ENCODE measurements around the gene ANKRD11.
"Not testable (repeated sequence)": the region's sequence is repeated elsewhere in the genome, so short reads cannot be mapped to it uniquely, and the experiment has no call there.

Gene ANKRD11

DNA sequence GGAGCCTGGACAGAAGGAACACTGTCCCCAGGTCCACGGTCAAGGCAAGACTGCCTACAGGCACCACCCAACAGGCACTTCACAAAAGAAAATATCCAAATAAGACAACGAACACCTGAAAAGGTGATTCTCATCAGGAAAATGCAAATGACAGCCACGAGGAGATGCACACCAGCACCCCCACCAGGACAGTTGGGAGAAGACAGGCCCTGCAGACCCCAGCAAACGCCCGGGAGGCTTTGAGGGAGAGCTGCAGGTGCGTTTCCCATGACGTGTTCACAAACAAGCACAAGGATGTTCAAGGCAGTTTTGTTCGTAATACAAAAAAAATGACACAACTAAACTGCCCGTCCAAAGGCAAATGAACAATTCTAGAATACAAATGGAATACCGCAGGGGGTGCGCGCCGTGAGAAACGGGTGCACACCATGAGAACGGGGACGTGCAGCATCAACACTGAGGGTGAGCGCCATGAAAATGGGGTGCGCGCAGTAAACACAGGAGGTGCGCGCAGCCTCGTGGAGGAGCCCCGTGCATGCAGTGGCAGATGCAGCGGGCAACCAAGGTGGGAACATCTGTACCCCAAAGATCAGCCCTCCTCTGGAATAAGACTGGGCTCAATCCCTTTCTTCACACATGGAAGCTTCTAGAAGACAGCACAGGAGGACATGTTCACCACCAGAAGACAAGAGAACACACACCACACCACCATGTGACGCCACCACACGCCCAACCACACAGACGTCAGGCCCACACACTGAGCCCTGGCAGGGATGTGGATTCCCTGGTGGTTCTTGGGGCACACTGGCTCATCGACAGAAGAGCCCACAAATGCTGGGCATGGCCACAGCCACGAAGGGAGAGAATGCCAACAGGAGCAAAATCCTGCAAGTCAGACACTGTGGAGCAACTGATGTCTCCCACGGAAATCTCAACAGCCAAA lies 181.7 kb downstream of the ANKRD11 start:
- peak in 1 of 2 donors; percentile 40 for DNase-seq

DNA sequence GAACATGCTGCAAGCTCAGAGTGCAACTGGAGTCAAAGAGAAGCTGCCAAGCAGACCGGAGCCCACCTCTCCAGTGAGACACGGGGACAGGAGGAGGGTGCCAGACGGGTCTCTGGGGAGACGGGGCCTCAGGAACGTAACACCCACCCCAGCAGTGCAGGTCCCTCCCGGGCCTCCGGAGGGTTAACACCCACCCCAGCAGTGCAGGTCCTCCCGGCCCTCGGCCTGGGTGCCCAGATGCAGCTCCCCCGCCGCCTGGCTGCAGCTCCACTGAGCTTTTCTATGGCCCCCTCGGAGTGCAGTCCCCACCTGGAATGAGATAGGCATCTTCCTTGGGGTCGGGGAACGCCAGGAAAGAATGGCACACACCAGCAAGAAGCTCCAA lies 182.9 kb downstream of the ANKRD11 start:
- no peak for DNase-seq

DNA sequence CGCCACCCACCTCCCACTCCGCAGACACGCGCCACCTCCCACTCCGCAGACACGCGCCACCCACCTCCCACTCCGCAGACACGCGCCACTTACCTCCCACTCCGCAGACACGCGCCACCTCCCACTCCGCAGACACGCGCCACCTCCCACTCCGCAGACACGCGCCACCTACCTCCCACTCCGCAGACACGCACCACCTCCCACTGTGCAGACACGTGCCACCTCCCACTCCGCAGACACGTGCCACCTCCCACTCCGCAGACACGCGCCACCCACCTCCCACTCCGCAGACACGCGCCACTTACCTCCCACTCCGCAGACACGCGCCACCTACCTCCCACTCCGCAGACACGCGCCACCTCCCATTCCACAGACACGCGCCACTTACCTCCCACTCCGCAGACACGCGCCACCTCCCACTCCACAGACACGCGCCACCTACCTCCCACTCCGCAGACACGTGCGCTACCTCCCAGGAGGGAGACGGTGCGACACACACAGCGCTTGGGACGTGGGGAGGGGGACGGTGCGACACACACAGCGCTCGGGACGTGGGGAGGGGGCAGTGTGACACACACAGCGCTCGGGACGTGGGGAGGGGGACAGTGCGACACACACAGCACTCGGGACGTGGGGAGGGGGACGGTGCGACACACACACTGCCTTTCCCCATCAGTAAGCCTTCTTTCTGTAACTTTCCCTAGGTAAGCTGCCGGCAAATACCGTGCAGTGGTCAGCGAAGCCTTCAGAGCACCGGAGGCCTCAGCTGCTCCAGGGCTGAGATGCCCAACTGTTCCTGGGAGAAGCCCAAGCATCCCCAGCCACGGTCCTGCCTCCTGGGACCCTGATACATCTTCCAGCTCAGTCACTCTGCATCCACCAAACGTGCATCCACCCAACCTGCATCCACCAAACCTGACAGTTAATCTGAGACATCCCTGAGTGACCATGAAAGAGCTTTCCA lies 183.6 kb downstream of the ANKRD11 start:
- not testable (repeated sequence) for DNase-seq

DNA sequence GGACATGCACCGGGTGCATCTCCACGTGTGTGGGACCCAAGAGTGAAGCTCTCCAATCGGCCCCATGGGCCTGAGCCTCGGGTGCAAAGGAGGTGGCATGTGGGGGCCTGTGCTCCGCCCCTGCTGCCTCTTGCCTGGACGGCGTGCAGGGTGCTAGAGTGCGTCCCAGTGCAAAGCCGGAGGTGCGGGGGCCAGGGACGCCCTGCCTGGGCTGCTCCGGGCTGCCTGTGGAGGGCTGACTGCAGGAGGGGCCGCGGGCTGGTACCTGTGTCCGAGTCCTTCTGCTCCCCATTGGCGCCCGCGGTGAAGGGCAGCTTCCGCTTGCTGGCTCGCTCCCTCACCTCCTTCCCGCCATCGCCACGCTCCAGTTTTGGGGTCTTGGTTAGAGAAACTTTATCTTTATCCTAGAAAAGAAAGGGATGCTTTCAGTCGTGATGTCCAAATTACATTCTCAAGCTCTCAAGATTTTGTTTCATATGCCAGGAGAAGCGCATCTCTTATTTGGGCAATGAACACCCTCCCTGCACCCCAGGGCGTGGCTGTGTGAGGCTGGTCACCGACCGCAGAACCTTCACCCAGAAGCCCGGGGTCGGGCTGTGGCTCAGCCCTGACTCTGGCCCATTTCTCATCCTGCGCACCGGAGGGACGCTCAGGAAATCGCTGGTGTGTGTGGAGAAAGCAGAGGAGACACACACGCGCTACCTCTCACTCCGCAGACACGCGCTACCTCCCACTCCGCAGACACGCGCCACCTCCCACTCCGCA lies 185.2 kb downstream of the ANKRD11 start:
- no peak for DNase-seq

DNA sequence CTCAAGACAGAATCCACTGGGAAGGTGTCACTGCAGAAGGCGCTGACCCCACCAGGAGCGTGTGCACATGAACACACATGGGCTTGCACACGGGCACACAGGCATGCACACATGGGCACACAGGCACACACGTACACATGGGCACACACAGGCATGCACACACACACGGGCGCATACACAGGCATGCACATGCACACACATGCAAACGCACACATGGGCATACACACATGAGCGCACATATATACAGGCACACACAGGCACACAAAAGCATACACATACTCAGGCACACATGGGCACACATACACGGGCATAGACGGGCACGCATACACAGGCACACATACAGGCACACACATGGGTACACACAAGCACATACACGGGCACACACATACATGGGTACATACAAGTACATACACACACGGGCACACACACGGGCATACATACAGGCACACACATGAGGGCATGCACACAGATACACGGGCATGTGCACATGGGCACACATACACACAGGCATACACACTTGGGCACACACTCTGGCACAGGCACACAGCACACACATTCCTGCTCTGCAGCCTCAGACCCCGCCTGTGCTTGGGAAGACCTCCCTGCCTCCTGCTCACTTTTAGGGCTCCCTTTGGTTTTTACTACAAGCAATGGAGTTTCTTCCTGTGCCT lies 186.0 kb downstream of the ANKRD11 start:
- no peak for DNase-seq

DNA sequence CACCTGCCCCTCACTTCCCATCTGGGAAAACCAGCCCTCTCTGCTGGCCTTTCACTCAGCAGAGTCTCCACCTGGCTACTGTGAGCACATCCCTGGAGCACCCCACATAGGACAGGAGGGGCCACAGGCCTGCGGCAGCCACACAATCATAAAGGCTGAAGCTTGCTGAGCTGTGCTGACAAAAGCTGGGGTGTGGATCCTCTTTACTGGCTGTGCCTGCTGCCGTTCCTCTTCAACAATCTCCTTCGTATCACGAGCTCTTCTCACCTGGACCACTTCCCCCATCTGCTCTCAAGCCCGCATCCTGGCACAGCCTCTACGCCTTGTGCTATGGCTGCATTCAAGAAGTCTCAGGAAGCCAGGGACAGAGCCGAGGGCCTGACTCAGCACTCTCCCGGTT lies 186.7 kb downstream of the ANKRD11 start:
- no peak for DNase-seq

DNA sequence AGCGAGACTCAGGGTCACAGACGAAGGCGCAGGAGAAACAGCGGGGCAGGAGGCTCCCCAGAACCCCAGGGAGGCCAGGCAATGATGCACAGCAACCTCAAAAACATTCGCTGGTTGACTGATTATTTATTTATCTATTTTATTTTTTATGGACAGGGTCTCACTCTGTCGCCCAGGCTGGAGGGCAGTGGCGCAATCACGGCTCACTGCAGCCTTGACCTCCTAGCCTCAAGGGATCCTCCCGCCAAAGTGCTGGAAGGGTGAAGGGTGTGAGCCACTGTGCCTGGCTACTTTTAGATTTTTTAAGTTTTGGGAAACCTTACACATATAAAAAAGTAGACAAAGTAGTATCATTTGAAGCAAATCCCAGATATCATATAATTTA lies 189.4 kb downstream of the ANKRD11 start:
- no peak for DNase-seq

DNA sequence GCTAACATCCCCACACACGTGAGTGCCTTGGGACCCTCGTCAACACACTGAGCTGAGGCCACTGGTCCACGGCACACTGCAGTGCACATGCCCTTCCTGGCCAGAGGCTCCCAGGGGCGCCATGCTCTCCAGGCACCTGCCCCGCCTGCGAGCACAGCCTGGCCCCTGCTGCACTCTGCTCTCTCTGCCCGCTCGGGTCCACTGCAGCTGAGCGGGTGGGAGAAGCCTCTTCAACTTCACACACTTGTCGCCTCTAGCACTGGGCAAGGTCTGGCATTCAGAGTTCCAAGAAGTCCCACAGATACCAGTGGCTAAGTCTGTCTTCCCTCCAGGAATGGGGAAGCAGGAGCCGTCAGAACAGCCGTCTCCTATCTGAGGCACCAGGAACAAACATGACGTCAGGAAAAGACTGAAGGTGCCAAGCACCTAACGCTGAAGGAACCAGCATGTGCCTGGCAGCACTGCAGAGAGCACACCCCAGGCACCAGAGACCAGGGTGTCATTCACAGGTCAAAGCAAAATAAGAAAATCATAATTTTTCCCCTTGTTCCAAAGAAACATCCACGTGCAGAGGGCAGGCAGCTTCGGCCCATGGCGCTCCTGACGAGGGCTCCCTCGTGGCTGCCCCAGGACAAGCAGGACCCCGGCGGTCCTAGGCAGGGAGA lies 189.9 kb downstream of the ANKRD11 start:
- DNase-seq: no peak

DNA sequence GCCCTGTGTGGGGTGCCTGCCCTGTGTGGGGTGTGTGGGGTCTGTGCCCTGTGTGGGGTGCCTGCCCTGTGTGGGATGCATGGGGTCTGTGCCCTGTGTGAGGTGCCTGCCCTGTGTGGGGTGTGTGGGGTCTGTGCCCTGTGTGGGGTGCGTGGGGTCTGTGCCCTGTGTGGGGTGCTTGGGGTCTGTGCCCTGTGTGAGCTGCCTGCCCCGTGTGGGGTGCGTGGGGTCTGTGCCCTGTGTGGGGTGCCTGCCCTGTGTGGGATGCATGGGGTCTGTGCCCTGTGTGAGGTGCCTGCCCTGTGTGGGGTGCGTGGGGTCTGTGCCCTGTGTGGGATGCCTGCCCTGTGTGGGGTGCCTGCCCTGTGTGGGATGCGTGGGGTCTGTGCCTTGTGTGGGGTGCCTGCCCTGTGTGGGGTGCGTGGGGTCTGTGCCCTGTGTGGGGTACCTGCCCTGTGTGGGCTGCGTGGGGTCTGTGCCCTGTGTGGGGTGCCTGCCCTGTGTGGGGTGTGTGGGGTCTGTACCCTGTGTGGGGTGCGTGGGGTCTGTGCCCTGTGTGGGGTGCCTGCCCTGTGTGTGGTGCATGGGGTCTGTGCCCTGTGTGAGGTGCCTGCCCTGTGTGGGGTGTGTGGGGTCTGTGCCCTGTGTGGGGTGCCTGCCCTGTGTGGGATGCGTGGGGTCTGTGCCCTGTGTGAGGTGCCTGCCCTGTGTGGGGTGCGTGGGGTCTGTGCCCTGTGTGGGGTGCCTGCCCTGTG lies 190.8 kb downstream of the ANKRD11 start:
- not testable (repeated sequence) for DNase-seq

DNA sequence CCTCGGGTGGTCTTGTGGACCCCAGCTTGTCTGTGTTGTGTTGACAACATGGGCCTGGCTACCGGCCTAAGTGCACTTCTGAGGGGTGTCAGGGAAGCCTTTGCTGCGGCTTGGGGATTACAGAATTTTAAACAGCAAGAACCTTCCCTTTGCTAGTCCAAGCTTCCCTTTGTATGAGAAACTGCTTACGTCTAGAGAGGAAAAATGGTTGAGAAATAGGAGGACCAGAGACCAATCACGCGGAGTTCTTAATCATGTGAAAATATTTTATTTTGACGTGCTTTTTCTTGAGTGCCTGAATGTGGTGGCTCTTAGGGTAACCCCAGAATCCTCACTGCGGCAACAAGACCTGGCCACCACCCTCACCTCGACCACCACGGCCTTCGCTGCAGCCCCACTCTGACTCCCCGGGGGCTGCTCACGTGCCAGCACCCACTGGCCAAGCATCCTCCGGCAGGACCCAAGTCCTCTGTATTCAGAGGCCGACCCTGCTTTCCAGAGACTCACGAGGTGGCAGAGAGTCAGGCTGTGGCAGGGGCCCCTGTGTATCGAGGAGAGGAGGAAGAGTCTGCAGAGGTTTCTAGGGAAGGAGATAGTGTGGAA lies 191.6 kb downstream of the ANKRD11 start:
- DNase-seq: no peak

DNA sequence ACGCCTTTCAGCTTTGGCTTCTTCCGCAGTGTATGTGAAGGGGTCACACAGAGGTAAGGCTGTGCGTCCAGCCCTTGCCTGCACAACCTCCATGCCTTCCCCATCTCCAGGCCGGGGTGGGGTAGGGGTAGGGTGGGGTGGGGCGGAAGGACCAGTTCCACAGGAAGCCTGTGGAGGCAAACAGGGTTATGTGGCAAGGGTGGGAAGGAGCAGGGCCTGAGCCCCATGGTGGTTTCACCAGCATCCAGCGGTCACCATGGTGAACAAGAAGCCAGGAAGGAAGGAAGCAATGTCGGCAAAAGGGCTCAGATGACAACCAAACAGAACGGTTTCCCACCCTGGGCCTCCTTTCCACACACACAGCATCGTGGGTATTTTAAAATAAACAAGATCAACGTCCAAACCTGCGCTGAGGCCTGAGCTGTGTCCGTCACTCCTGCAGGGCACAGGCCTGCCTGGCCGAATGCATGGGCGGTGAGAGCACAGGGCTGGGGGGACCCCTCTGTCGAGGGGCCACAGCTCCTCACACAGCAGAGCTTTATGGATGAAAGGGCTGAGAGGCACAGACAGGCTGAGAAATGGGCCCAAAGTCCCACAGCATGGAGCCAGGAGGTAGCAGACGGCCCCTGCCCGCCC lies 192.3 kb downstream of the ANKRD11 start:
- DNase-seq: no peak

DNA sequence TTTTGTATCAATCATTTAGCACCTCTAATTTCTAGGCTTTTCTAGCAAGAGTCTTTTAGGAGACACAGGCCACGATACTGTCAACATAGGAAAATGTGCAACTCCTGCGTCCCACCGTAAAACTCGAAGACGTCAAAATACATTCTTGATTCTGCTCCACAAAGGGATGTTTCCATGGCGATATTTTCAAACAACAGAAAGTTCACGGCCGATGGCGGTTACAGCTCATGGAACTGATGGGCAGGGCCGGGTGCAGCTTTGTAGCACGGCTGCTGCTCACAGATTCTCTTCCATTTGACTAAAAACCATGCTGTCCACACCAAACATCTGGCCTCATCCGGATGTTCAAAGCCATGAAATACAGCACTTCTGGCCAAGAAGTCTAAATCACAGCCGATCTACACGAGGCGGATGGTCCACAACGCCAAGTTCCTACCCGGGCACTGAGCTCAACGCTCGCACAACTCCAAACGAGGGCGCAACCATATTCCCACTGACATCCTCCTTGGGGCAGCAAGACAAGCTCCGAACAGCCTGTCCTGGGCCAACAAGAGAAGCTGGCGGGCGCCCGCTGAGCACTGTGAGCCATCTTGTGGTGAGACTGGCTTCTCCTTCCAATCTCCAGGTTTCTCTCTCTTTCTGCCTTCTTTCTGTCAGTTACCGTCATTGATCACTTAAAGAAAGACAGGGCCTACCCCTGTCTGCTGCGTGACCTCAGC lies 193.0 kb downstream of the ANKRD11 start:
- no peak for DNase-seq

DNA sequence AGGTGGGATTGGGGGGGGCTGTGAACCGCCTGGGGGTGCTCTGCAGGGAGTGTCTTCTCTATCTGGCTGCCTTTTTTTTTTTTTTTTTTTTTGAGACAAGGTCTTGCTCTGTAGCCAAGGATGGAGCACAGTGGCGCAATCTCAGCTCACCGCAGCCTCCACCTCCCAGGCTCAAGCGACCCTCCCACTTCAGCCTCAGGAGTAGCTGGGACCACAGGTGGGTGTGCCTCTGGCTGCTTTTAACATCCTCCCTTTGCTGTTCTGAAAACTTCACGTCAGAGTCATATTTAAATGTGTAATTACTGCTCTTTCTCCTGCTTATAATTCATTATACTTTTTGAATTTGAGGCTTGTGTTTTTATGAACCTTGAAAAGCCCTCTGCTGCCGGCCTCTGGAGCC lies 194.4 kb downstream of the ANKRD11 start:
- no peak for DNase-seq

DNA sequence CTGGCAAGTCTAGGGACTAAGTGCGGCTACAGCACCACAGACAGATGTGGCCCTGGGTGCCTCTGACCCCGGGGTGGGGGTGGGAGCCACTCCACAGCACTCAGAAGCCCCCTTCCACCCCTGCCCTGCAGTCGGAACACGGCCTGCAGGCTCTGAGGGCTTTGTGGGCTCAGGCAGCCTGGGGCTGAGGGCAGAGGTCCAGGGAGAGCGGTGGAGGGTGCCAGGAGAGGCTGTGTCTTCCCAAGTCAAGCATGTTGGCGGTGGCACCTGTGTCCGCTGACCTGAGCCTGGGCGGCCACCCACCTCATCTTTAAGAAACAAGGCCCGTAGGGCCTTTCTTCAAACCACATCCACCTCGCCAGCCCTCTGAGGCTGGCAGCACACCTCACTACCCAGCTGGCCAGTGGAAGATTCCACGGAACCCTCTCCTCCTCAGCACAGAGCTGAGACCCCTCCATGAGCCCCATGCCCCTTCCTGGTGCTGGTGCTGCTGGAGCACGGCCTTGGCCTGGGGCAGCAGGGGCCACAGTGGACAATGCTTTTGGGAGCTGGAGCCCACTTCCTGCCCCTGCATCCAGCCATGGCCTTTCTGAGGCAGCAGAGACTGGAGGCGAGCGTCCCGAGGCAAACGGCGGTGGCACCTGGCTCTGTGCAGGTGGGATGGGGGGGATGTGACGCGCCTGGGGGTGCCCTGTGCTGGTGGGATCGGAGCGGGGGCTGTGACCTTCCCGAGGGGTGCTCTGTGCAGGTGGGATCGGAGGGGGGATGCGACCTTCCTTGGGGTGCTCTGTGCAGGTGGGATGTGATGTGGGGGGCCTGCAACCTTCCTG lies 195.1 kb downstream of the ANKRD11 start:
- no peak for DNase-seq

DNA sequence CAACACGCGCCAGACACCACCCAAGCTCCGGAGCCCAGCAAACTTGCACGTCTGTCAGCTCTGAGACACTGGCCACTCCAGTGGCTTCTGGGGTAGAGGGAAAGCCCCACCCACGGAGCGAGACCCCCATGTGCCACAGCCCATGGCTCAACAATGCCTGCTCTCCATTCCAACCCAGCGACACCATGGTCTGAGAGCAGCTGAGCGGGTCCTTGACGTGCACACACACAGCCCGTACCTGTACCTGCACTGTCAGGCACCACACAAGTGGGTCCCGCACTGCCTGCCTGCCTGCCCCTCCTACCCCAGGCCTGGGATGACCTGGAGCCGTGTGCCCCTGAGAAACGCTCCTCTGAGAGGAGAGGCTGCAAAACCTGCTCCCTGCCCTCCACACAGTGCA lies 195.9 kb downstream of the ANKRD11 start:
- DNase-seq: no peak

DNA sequence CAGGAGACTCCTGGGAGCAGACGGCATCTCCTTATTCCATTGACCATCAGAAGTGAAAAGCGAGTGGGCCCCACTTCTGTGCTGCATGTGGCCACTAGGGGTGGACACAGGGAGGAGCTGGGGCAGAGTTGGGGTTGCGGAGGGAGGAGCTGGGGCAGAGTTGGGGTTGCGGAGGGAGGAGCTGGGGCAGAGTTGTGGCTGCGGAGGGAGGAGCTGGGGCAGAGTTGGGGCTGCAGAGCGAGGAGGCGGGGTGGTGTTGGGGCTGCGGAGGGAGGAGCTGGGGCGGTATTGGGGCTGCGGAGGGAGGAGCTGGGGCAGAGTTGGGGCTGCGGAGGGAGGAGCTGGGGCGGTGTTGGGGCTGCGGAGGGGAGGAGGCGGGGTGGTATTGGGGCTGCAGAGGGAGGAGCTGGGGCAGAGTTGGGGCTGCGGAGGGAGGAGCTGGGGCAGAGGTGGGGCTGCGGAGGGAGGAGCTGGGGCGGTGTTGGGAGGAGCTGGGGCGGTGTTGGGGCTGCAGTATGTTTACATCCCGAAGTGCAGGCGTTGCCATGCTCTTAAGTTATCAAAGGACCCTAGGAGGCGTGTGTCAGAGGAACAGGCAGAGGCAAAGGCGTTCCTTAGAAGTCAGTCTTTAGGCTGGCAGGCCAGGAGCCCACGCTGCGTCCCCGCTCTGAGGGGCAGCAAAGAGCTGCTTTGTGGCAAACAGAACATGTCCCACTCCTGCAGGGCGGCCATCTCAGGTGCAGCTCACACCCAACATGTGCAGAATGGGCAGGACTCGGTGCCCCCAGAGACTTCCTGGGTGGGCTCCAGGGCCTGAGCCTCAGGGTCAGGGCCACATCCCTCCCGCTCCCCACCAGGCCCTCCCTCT lies 196.9 kb downstream of the ANKRD11 start:
- no peak for DNase-seq

DNA sequence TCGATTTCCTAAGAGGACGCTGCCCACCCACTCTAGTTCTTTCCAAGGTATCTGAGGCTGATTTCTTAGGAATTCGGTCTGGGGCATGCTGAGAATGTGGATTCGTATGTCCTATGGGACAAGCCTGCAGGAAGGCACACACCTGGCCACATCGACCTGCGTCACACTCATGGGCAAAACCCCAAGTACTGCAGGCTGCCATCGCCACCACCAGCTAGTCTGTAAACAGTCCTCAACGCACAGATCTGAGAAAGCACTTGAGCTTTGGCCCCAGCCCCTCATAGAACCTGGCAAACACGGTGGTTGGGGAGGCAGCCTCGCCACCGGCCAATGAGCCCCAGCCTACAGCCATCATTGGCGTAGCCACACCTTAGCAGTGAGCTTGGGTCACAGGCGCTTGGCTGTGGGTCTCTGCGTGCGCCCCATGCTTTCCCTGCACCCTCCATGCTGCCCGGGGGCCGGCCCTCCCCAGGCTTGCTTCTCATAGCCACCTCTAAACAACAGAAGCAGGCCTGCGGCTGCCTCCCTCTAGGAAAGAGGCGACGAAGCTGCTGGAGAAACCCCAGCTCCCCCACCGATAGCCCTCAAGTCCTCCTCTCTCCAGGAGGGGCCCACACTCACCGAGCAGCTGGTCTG lies 197.8 kb downstream of the ANKRD11 start:
- DNase-seq: no peak

Data from stimulated activated CD4-positive, alpha-beta T cell treated with anti-CD3 and anti-CD28 coated beads, Interleukin-2, amount 100 ng/mL, for 48 hours (primary cell).